HG03175 (cell line): ENCODE measurements around the gene CREB3.

ENCODE experiments used
- ATAC-seq: cut with Tn5 transposase; IDR thresholded peaks from one replicate; pipeline ENCODE4 v1.9.1; 2021; ENCODE audit warnings: mild to moderate bottlenecking, moderate library complexity; ENCODE audit not compliant: unreplicated experiment

Gene CREB3, protein sequence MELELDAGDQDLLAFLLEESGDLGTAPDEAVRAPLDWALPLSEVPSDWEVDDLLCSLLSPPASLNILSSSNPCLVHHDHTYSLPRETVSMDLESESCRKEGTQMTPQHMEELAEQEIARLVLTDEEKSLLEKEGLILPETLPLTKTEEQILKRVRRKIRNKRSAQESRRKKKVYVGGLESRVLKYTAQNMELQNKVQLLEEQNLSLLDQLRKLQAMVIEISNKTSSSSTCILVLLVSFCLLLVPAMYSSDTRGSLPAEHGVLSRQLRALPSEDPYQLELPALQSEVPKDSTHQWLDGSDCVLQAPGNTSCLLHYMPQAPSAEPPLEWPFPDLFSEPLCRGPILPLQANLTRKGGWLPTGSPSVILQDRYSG

DNA sequence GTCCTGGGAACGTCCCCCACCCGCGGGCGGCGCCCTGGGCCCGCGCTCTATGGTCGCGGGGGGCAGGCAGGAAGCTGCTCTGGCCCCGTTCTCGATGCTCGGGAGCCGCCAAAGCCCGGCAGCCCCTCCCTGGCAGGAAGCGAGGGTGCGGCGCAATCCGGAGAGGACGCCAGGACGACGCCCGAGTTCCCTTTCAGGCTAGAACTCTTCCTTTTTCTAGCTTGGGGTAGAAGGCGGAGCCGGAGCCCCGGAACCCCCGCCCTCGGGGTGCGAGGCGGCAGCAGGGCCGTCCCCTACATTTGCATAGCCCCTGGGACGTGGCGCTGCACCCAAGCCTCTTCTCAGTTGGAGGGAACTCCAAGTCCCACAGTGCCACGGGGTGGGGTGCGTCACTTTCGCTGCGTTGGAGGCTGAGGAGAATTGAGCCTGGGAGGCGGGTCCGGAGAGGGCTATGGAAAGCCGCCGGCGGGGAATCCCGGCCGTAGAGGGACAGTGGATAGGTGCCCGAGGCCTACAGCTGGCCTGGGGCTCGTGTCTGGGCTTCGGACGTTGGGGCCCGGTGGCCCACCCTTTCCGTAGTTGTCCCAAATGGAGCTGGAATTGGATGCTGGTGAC, at the start of gene CREB3, which contains the start of gene TLN1:
CREB3 (plus strand) TSS at position 482 of the 615 bp plus-strand sequence; CDS start at position 589, 107 bp downstream.
TLN1 (minus strand) TSS at position 11 of the 615 bp plus-strand sequence. CDS start 6,501 bp downstream, outside the sequence.
- peak; percentile 82 for ATAC-seq

DNA sequence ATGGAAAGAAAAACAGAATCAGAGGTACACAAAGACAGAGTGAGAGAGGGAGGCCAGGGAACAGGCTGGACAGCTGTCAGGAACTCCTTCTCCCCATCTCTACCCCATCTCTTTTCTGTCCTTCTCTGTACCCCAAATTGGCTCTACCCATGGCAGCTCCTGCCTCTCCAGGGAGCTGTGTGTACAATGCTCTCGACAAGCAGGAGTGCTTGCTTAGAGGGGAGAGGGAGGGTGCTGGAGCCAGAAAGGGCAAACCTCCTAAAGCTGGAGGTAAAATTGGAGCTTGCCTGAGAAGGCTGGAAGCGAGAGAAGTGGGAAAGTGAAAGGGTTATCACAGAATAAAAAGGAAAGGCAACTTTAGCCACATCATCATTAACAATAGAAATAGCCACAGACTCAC, 49.1 kb upstream of the CREB3 start:
- ATAC-seq: no peak

DNA sequence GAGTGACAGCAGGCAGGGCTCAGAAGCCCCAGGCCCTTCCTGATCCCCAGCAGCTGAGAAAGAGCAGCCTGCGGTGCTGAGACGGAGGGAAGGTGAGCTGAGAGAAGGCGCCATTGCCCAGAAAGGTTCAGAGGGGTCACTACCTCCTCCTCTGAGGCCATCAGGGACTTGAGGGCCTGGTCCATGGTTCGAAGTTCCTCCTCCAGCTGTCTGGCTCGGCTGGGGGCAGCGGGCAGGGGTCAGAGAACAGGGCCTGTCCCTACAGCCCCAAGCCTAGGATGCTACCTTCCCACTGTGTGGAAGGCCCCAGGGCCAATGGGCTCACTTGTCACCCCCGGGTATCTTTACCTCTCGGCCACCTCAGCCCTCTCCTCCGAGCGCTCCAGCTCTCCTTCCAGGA, 47.5 kb upstream of the CREB3 start:
- no peak for ATAC-seq

DNA sequence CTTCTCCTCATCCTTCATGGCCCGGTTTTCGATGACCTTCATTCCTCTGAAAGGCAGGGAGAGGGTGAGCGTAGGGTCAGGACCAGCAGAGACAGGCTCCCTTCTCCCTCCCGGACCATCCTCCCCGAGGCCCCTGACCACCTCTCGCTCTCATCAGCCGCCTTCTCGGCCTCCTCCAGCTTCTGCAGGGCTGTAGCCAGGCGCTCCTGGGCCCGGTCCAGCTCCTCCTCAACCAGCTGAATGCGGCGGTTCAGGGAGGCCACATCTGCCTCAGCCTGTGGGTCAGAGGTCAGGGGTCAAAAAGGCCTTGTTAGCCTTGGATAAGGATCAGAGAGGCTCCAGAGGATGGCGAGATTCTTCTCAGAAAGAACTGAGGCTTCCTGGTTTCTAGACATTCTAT, 47.0 kb upstream of the CREB3 start:
- ATAC-seq: no peak

DNA sequence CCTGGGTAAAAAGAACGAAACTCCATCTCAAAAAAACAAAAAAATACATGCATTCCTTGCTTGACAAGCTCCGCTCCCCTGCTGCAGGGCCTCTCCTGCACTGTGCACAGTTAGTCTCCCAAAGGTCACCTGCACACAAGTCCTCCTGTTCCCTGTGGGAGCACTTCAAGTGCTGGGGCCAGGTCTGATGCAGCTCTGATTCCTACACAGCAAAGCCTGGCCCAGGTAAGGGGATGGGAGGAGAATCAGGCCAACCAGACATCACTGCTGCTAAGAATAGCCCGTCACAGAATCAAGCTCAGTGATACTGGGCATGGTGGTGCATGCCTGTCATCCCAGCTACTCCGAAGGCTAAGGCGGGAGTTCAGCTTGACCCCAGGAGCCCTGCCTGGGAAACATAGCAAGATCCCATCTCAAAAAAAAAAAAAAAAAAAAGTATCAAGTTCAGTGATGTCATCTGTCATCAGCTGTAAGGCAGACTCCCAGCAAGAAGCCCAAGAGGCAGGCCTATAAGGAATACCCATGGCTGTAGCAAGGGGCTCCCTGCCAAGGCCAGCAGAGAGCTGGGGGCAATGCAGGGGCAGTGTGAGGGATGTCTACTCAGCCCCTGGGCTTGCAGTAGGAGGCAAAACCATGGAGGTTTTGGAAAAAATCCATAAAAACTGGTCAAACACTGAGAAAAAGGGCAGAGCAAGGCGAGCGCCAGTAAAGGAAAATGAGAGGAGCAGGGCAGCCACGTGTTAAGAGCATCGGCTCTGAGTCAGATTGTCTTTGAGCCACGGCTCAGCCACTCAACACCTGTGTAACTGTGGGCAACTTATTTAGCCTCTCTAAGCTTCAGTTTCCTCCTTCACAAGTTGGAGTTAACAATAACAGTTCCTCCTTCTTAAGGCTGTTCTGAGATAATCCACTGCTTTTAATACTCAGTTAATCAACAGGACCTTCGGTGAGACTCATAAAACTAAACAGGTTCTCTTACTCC, 46.0 kb upstream of the CREB3 start:
- ATAC-seq: no peak

DNA sequence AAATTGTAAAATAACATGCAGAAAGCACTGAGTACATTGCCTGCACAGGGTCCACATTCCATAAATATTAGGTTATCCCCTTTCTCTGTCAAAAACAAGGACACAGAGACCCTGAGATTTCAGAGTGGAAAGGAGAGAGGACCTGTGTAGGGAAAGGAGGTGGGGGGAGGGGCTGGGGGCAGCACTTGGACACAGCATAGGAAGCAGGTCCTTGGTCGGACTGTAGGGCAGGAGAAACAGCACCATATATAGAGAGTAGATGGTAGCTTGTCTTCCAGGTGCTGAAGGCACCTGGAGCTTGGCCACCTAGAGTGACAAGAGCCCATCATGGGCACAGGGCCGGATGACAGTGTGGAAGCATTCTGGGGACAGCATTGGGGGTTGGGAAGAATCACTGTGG, 45.2 kb upstream of the CREB3 start:
- no peak for ATAC-seq

DNA sequence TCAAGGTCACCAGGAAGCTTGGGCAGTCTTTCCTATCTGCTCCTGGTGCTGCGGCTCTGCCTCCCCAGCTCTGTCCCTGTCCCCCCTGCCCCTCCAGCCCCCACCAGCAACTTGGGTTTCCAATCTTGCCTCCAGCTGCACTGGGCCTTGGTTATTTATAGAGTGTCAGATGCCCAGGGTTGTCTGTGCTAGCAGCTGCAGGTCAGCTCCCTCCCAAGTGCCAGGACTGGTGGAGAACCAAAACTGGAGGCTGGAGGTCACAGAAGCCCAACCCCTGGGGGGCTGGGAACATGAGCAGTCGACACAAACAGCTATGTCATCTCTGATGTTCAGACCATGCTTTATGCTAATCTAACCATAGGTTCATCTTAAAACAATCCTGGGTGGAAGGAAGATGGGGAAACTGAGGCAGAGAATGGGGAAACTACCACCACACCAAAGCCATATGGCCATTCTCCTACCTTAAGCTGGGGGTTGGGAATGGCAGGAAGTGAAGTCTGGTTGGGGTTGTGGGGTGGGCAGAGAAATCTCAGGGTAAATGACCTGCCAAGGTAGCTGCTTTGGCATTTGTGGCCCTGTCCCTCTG, 44.4 kb upstream of the CREB3 start:
- ATAC-seq: no peak

DNA sequence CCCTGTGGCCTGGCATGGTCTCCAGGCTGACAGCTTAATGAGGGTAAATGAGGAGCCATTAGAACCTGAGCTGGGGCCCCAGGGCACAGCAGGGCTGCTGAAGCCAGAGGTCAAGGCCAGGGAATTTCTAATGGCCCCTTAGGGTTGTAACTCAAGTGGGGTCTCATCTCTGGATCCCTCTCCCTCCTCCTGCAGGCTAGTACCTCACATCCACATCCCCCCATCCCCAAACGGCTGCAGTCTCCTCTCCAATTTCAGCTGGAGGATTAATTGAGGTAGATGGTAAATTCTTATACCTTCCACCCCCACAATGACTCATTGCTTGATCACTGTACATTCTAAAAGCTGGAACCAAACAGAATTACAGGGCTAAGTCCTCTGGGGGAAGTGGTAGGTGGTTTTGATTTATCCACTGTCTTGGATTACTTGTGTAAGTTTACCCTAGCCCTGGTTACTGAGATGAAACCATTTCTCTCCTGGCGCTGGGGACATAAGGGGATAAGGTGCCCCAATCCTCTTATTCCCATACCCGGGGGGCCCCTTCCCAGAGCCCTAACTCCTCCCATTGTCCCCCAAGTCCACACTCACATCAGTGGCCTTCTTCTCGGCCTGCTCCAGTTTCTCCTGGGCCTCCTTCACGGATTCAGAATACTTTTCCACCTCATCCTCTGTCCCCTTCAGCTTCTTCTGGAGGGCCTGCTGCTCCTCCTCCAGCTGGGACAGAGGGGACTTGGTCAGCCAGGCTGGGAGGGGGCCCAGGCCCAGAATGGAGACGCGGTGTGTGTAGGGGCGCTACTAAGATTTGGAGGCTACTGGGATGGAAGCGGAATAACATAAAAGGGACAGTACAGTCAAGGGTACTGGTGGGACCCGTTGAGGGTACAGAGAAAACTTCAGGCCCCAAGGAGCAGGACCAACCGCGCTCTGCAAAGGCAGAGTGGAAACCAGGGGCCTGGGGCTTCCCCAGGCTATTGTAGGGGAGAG, 43.6 kb upstream of the CREB3 start:
- ATAC-seq: no peak

DNA sequence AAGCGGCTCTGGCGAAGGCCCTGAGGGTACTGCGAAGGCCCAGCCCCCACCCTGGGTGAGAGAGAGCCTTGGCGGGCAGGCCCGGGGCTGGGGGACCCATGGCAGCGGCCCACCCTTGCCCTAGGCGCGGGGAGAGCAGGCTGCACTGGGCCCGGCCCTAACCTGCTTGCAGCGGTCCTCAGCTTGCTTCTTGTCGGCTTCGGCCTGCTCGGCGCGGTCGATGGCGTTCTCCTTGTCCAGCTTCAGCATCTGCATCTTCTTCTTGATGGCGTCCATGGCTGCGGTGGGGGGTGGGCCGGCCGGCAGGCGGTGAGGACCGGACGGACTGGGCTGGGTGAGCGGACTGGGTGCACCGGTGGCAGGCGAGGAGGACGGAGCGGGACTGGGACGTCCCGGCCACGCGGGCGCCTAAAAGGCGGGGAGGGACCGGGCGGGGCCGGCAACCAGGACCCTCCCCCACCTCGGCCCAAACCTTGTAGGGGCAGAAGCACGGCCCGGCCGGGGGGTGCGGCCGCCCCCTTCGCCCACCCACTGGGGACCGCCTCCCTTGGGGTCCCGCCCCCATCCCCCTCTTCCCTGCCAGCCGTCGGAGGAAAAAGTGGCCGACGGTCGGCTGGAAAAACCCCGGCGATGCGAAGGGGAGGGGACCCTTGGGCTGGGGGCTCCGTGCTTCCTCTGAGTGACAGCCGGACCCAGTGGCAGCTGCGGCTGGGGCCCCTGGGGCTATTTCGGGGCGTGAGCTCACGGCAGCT, 42.7 kb upstream of the CREB3 start, which contains the start of gene TPM2:
TPM2 (minus strand) TSS at position 384 of the 752 bp plus-strand sequence; CDS start at position 276, 108 bp downstream.
- no peak for ATAC-seq

DNA sequence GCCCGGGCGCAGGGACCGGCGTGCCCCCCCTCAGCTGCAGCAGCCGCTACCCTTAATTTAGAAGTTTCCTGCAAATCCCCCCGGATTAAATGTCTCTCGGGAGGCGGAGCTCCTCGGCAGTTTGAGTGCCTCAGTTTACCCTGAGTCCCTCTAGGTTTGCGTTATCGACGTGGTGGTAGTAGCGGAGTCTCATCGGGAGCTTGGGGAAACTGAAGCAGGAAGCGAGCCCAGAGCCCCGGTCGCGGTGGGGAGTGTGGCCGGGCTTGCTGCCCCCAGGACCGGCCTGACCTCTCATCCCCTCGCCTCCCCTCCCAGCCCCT, 42.2 kb upstream of the CREB3 start:
- ATAC-seq: no peak

DNA sequence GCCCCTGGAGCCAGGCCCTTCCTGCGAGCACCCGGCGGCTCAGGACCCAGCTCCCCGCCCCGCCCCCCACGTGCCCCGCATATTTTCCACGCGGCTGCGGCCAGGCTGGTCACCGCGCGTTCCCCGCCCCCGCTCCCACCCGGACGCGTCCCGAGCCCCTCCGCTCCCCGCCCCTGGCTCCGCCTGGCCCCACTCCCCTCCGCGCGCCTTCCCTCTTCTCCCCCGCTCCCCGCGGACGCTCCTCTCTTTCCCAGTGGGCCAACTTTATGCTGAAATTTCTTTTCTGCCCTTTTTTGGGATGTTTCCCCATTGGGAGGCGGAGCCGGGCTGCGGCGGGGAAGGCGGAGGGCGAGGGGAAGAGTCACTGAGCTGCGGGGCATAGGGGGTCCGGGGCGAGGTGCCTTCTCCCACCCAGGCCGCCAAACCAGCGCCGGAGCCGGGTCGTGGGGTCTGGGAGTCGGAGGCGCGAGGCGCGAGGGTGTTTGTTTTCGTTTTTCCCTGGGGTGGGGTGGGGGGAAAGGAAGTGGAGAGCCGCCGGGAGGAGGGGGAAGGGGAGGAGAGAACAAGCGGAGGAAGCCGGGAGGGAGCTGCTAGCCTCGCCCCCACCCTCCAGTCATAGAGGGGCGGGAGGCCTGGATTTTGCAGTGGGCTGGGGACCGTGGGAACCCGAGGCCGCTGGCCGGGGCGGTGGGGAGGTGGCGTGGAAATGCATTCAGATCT, 41.7 kb upstream of the CREB3 start:
- no peak for ATAC-seq

DNA sequence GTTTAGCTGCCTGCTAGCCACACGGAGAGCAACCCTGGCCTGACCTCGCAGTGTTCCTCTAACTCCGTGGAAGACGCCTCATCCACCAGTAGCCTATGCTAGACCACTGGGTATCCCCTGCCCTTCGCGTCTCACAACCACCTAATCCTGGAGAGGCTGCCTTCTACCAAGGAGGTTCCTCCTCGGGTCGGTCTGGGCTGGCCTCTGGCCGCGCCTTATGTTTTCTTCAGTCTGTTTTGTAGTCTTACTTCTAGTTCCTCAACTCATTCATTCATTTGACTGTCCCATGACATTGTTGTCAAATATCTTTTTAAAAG, 41.2 kb upstream of the CREB3 start:
- no peak for ATAC-seq

DNA sequence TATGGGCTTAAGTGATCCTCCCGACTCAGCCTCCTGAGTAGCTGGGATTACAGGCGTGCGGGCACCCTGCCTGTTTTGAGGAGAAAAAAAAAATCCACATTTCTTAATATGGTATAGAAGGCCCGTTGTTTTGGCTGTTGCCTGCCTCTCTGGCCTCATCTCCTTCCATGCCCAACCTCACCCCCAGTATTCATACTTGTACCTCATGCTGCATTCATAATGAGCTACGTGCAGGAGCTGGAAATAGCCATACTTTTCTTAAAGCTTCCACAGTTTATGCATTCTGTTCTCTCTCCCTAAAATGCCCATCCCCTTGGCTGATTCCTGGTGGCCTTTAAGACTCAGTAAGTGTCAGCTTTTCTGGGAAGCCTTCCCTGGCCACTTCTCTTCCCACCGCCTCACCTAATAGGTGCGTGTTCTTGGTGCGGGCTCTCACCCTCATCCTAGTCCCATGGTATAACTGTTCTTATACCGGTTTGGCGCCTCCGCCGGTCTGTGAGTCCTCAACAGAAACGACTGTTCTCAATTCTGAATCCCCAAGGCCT, 40.6 kb upstream of the CREB3 start:
- ATAC-seq: no peak

DNA sequence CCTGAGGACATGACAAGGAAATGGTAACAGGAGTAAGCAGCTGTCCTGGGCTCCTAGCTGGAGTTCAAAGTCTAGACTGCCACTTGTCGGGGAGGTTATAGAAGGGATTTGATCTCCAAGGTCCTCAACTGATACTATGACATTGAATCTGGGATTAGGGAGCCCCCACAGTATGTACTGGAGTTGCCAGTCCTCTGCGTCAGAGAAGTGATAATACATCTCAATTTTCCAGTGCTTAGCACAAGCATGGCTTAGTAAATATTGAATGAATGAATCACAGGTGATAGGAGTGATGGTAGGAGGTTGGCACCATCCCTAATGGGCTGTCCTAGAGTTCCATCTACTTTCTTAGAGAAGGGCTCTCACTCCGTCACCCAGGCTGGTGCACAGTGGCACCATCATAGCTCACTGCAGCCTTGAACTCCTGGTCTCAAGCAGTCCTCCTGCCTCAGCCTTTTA, 36.5 kb upstream of the CREB3 start:
- ATAC-seq: no peak

DNA sequence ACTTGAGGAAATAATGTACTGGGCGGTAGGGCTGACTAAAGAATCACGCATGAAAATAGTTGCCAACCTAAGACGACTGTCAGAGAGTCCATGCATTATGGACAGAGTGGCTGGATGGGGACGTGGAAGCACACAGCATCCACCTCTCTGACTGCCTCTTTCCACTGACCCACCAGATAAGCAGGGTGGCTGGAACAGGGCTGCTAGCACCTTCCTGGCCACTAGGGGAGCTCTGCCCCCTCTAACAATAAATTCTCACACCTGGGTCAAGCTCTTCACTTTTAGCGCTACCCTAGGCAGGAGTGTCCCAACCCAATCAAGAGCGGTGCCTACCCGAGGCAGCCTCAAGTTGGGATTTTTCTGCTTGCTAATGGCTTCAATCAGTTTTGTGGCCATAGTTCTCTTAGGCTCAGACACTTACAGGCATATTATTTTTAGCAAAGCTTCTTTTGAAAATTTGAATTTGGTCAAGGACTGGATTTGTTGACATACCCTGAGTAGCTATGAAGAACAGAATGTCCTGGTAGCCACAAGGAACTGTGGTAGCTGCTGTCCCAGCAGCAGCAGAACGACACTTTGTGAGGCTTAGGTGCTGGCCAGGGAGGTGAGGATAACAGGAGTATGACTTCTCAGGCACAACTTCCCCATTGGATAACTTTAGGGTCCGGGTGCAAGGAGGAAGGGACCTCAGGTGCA, 35.8 kb upstream of the CREB3 start:
- ATAC-seq: no peak

DNA sequence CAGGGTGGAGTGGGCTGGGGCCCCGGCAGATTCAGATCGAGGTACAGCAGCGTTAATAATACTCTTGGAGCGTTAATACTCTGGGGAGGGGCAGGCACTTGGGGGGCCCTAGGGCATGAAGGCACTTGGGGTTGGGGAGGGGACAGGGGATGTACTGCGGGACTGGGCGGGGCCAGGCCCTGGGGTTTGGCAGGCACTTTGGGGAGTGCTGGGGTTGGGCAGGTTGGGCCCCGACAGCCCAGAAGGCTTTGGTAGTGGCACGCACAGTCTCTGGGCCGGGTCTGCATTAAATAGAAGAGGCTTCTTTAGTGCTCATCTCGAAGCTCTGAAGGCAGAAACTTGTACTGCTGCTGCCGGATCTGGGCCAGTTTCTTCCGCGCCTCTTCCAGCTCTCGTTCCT, 35.0 kb upstream of the CREB3 start:
- no peak for ATAC-seq

DNA sequence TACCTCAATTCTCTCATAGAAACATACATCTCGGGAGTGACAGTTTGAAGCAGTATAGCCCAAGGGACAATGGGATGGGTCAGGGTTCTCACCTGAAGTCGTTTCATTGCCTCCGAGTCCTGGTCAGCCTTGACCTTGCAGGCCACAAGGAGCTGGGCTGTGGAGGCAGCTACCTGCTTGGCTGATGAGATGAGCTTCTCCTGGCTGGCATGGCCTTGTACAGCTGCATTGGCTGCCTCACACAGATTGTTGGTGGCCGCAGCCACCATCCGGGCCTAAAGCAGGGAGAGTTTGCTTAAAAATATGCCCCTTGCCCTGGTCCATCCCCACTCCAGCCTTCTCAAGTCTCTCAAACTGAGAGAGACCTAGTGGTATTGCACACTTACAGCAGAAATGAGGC, 34.2 kb upstream of the CREB3 start:
- ATAC-seq: no peak

DNA sequence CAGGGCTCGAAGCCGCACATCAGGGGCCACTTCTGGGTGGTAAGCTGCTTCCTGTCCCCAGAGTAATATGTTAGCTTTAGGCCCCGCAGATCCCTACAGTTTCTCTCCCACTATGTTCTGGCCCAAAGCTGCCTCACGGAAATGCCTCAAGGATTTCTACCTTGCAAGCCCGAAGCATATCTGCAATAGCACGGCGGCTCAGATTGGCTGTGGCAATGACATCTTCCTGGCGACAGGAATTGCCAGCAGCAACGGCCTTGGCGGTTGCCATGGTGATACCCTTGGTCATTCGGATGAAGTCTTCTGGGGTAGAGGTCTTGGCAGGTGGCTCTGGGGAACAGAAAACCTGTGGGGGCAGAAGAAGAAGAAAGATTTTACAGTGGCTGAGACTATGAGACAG, 32.4 kb upstream of the CREB3 start:
- no peak for ATAC-seq
